CD4-positive, alpha-beta T cell treated with Interleukin-1 beta for 1 hour (primary cell): Measurements from ENCODE around the gene CEACAM18.
A peak's percentile ranks its signal among the peaks of the same experiment; 100 is the strongest.
"Not testable (repeated sequence)": the region's sequence is repeated elsewhere in the genome, so short reads cannot be mapped to it uniquely, and the experiment has no call there.

ENCODE experiments used
- DNase-seq, 2 donors: peaks; one replicate each; pipeline ENCODE4 v3.0.0-alpha.2; 2020 to 2022

CEACAM18 gene

DNA sequence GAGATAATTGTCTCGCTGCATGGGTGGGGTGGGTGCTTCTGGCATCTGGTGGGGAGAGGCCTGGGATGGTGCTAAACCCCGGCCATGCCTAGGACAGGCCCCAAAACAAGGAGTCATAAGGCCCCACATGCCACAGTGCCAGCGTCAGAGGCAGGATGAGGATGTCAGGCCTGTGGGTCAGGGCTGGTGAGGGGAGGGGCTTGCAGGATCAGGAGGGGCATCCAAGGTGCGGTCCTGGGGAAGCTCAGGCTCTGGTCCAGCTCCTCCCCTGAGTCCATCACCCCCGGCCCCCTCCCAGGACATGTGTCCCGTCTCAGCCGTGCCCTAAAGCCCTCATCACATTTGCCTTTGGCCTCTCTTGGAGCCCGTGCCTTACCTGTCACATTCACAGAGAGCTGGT is 22.6 kb downstream of the CEACAM18 start:
- DNase-seq: not testable (repeated sequence)

DNA sequence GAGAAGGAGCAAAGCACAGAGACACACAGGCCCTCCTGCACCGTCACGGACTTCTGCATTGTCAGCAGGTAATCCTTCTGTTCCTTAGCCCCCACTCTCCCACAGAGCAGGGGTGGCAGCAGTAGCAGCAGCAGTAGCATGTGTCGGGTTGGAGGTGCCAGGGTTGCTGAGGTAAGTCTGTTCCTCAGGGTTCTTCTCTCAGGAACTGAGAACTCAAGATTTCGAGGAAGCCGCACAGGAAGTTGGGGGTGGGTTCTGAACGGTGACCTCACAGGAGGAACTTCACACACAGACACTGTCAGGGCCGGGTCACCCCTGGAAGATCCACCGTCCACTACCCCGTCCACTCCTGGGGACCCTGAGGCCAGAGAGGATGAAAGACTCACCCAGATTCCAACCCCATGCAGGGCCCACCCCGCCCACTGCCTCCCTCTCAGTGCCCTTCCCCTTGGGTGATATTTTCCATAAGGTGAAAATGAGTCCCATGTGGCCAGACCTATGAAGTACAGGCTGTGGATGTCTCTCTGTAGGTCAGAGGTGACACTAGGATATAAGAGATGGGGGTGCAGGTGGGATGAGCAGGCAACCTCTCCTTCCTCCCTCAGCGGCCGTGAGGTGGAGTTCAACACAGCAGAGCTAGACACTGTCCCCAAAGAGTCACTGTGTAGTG is 23.4 kb downstream of the CEACAM18 start, which contains the start of gene SIGLEC12:
SIGLEC12 (minus strand) TSS at position 207 of the 670 bp plus-strand sequence; CDS start at position 140, 67 bp downstream.
- peak; percentile 12 to 42 for DNase-seq

DNA sequence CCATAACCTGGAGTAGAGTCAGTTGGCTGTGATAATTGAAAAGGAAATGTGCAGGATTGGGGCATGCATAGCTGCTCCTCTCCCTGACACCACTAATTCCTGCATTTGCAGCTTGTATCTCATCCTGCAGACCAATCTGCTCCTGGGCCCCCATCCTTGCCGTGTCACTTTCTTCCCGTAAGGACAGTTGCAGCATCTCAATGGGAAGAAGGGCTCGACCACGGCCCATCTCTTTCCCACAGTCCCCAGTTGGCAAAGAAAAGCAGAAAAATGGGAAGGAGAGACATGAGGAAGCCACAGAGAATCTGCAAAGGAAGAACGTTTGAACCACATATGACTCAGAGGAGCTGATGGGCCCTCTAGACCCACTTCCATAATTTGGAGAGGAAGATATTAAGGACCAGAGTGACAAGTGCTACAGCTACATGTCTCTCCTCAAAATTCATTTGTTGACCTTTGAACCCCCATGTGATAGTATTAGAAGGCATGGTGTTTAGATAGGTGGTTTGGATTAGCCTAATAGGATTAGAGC is 25.0 kb downstream of the CEACAM18 start:
- no peak for DNase-seq

DNA sequence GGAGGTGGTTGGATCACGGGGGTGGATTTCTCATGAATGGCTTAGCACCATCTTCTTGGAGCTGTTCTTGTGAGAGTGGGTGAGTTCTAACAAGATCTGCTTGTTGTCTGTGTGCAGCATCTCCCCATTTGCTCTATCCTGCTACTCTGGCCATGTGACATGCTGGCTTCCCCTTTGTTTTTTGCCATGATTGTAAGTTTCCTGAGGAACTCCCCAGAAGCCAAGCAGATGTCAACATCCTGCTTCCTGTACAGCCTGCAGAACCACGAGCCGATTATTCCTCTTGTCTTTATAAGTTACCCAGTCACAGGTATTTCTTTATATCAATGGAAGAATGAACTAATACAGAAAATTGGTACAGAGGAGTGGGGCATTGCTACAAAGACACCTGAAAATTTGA is 25.6 kb downstream of the CEACAM18 start:
- no peak for DNase-seq

DNA sequence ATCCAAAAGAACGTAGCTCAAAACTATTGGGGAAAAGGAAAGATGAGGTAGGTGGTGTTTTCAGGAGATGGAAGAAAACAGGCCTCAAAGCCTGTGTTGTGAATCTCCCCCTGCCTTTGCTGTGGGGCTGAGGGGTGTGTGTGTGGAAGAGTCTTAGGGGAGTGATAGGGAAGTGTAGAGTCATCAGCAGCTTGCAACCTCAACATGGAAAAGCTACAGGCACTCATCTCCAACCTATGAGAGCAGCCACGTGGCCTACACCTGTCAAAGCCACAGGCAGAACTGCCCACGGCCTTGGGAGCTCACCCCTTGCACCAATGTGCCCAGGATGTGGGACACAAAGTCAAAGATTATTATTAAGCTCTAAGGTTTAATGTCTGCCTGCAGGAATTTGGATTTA is 27.6 kb downstream of the CEACAM18 start:
- no peak for DNase-seq

DNA sequence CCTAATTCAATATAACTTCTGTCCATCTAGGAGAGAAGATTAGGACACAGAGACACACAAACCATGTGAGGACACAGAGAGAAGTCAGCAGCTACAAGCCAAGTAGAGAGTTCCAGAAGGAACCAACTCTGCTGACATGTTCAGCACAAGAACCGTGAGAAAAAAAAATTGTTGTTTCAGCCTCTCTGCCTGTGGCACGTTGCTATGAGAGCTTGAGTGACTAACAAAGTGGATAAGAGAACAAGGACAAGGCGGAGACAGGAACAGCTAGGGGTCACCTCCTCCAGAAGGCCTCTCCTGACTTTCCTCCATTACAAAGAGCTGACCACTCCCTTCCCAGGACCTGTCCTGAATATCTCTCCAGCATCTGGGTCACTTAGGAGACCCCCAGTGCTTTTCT is 28.9 kb downstream of the CEACAM18 start:
- no peak for DNase-seq

DNA sequence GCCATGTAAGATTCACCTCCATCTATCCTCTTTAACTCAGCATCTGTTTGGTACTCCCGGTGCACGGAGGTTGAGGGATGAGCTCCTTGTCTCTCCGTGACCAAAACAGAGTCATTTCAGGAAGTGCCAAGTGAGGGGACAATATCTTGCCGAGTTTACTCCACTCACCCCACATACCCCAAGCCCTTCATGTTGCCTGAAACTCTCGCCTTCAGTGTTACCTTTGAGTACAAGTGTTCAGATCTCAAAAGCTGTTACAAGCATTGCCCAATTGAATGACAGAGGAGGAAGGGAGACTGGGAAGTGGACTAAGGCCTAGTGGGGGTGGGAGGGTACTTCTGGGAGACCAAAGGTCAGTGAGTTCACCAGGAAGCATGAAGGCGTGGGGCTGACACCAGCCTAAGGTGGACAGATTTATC is 29.3 kb downstream of the CEACAM18 start:
- DNase-seq: no peak

DNA sequence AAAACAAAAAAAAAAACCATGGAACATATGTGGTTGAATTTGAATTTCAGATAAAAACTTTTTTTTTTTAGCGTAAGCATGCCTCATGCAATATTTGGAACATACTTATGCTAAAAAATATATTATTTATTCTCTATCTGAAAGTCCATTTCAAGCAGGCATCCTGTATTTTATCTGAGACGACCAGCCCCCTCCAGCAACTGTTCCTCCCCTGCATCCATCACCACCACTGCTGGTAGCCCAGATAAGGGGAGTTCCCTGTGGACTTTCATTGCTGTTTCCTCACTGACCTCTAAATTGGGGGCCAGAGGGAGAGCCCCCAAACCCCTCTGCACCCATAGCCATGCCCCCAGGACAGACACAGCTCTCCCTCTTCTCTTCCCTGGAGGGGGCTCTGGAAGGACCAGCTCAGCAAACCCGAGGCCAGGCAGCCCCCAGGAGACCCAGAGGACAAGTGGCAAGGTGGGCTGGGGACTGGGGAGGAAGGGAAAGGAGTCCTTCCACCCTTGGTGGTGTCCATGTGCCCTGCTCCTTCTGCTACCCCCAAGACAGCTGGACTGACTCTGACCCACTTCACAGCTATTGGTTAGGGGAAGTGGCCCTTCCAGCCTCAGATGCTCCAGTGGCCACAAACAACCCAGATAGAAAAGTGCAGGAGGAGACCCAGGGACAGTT is 29.9 kb downstream of the CEACAM18 start:
- DNase-seq: no peak

DNA sequence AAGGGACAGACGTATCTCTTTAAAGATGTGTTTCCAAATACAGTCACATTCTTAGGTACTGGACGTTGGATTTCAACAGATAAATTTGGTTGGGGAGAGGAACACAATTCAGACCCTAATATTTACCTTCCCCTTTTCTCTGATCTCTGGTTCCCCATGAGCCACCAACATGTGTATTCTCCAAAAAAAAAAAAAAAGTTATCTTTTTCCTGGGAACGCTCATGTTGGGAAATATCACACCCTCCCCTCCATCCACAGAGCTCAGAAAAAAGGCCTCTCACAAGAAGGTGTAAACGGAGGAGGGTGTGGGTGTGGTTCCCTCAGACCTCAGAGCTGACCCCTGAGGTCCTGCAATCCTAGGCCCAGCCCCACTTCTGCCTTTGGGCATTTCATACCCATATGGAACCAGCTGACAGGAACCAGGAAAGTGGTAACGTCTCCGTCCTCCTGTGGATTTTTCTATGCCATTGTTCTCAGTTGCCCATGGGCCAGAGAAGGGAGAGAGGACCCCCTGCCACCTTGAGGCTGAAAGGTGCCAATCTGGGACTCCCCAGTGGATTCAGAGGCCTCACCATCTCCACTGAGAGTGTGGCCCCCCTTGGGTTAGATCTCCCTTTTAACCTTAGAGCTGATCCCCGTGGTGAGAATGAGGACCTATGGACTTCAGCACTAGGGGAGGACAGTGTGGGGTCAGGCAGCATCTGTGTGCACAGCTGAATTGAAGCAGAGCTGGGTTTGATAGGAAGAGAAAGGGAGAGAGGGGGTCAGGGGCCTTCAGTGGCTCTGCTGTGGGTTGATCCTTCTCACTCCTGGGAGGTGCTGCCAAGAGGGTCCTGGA is 31.7 kb downstream of the CEACAM18 start:
- no peak for DNase-seq

DNA sequence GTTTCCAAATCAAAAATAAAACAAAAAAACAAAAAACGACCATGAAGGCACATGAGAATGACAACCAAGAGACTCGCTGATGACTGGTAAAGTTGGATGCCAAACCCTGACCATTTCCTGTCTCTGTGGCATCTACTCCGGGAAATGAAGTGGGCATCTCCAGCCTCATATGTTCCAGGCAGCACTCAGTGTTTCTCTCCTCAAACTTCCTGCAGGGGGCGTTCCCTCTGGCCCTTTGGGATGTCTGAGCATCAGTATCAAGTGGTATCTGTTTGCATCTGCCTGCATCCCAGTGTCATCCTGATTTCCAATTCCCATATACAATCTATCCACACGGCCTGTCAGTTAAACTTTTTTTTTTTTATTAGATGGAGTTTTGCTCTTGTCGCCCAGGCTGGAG is 33.0 kb downstream of the CEACAM18 start:
- DNase-seq: no peak

DNA sequence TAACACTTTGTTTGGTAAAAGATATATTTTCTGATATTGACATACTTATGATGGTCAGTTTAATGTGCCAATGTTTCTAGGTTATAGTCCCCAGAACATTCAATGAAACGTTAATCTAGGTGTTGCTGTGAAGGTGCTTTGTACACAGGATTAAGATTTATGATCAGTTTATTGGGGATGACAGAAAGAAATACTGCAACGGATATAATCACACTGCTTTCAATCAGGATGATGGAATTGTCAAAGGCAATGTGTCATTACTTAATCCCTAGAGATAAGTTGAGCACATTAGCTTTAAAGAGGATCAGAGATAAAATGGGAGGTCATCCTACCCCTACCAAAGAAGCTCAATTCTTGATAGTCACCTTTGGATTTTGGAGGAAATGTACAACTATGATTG is 35.6 kb downstream of the CEACAM18 start:
- no peak for DNase-seq

DNA sequence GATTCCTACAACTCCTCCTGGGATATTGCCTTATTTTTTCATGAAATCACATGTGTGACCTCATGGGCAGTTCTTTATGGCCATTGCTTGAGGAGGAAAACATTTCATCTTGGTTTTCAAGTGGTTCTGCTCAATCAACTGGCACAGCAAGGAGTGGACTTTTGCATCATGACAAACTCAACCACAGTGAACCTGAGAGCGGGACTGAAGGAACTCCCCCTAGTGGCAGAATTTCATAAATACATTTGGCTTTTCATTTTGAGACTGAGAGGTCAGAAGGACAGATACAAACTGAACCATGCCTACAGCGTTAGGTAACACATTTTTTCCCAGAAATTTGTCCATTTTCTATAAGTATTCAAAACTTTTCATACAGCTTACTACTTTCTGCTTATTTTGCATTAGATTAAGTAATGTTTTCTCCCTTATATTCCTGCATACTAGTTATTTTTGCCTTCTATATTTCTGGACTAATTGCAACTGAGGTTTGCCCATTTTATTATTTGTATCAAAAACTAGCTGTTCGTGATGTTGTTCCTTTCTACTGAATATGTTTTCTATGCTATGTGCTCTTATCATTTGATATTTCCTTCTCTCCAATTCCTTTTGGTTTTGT is 36.6 kb downstream of the CEACAM18 start:
- peak in 1 of 2 donors; percentile 53 for DNase-seq

DNA sequence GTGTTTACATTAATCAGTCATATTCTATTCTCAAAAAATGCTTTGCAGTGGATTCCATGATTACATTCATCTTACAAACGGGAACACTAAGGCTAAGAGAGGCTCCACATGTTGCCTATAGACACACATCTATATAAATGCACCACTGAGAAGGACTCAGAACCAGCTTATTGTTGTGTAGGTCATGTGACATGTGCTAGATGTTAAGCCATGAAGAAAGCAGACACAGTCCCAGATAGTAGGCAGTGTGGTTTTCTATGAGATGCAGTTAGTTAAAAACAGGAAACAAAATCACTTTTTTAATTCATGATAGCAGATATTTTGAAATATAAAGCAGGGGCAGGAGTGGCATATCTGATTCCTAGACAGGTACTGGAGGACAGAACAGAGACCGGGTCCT is 42.4 kb downstream of the CEACAM18 start:
- no peak for DNase-seq

DNA sequence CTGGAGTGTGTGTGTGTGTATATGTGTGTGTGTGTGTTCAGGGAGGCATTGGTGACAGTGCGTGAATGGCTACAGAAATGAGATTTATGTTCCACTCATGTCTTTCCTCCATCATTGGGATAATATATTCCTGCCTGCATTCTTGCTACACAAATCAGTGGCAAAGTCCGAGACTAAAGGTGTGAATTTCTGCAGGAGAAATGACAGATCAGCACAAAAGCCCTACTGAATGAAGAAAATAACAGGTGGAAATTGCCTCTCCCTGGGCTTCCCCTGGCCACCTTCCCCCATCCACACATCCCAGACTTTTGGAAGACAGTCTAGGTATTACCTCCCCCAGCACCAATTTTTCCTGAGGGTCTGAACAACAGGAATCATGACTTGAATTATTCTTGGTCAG is 43.0 kb downstream of the CEACAM18 start:
- no peak for DNase-seq

DNA sequence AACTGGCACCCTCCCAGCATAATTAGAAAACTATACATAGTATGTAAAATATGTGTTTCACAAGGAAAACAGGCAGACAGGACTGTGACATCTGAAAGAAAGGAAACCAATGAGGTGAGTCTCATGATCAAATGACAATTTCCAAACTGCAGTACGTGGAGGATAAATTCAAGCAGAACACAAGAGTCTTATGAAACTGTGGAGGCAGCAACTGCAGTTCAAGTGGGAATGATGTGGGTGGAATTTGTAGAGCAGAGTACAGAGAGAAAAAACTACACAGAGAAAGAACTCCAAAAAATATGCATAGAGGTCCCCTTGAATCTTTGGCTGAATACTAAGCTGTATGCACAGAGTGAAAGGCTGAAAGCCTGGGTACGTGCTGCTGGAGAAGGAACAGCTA is 43.4 kb downstream of the CEACAM18 start:
- DNase-seq: no peak

DNA sequence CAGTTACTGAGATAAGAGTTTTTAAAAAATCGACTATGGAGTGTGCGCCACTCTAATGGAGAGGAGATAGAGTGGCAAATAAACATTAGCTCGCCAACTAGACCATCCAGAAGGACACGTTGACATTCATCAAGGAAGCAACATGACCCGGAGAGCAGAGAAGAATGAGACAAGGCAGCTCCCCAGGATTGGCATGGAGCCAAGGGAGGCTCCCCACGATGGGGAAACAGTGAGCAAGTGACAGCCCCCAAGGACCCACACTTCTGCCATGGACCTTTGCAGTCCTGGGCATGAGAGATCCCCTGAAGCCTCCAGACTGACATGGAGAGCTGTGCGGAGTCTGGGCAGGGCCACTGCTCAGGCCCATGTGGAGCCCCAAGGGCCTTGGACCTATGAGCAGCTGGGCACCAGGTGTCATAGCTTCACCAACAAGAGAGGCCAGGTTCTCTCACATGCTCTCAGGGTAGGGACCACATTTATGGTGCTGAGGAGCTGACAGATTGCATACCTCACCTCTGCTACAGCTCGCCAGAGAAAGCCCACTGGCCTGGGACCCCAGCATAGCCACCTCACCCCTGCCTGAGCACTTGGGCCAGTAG is 46.4 kb downstream of the CEACAM18 start:
- no peak for DNase-seq

DNA sequence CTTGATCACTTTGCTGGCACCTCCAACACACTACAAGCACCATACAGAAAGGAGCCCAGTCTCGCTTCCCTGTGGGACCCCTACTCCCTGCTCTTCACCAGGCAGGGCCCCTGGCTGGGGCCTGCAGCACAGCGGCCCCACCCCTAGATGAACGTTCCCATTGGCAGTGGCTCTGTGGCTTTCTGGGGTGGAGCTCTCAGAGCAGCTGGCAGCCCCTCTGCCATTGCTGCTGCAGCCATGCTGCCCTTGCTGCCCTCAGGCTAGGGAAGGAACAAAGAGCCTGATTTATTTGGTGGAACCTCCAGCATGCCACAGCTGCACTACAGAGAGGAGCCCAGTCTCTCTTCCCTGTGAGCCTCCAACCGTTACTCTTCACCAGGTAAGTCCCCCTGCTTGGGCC is 47.3 kb downstream of the CEACAM18 start:
- no peak for DNase-seq

DNA sequence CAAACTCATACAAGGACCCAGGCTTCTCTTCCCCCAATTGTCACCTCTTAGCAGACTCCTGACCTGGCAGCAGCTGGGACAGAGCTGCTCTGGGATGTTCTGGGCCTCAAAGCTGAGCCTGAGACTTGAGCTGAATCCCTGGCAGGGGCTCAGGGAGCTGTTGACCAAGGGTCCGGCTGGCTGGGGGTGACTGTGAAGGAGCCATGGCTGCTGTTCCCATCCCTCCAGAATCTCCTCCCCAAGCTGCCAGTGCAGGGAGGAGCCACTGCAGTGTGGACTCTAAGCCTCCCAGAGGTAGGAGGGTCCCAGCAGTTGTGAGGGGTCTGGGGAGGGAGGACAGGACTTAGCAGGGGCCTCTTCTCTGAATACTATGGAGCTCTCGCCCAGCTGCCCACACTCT is 51.0 kb downstream of the CEACAM18 start:
- no peak for DNase-seq

DNA sequence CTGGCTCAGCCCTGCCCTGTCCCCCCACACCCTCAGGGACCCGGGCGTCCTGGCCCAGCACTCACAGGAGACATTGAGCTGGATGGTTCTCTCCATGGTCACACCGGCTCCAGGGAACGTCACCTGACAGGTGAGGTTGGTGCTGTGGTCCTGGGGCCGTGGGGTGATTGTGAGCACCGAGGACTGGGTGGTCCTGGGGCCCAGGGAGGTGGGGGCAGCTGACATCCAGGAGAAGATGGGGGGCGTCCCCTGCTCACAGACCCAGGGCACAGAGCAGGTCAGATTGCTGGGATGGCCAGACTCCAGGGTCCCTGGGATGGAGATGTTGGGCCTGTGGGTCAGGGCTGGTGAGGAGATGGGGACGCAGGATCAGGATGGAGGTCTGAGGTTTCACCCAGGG is 52.3 kb downstream of the CEACAM18 start:
- no peak for DNase-seq

DNA sequence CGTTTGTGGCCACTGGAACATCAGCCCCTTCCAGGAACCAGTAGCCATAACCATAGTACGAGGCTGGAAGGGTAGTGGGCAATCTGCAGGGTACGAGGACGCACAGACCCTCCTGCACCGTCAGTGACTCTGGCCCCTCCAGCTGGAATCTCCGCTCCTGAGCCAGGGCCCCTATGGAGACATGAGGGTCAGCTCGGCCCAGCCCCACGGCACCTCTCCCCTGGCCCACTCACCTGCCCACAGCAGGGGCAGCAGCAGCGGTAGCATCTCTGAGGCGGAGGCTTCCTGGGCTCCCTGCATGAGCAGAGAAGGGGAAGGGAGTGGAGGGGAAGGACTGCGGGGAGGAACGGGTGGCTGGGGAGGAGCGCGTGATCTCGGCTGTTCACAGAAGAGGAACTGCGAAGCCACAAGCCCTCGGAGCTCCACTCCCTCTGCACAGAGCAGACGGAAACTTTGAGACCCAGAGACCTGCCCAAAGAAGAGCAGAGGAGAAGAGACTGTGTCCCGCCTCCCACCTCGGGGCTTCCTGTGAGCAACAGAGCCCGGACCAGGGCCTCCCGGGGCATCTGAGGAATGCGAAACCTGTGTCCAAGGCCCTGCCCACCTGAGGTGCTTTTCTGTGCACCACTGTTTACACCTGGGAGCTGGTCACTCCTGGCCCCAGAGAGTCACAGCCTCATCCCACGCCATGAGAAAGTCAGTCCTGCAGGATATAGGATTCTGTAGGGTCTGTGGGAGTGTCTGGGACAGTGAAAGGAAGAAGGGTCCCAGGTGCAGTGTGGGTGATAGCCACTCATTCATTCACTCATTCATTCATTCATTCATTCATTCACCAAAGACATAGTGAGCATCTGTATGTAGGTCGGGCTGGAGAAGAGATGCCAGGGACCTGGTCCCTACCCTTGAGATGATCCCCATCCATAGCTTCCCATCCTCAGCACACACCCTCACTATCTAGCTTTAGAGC is 53.3 kb downstream of the CEACAM18 start, which contains the start of gene SIGLEC6:
SIGLEC6 (minus strand) TSS at position 322 of the 967 bp plus-strand sequence; CDS start at position 300, 22 bp downstream.
- DNase-seq: peak; percentile 22 to 75

DNA sequence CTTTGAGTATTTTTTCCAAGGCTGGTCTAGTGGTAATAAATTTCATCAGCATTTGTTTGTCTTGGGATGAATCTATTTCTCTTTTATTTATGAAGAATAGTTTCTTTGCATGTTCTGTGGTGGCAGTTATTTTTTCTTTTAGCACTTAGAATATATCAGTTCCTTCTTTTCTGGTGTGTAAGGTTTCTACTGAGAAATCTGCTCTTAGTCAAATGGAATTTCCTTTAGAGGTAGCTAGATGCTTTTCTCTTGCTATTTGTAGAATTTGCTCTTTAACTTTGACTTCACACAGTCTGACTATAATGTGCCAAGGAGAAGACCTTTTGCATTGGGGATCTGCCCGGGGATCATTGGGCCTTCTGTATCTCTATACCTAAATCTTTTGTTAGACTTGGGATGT is 57.2 kb downstream of the CEACAM18 start:
- DNase-seq: no peak
